IPS-15b (cell line): ENCODE measurements around the gene ENOPH1.

ENCODE experiments used
- H3K27me3 ChIP-seq: one replicate; pipeline ENCODE4 v1.6.1; 2013; ENCODE audit warnings: low read length; ENCODE audit not compliant: control insufficient read depth, insufficient read depth
- H3K36me3 ChIP-seq: one replicate; pipeline ENCODE4 v1.6.1; 2013; ENCODE audit warnings: low read length; ENCODE audit not compliant: control insufficient read depth, insufficient read depth
- H3K4me1 ChIP-seq: one replicate; pipeline ENCODE4 v1.6.1; 2013; ENCODE audit warnings: mild to moderate bottlenecking, low read length; ENCODE audit not compliant: control insufficient read depth, insufficient read depth
- H3K4me3 ChIP-seq: one replicate; pipeline ENCODE4 v1.5.1; 2013; ENCODE audit warnings: low read depth, low read length
- H3K9ac ChIP-seq: one replicate; pipeline ENCODE4 v1.6.1; 2013; ENCODE audit warnings: low read depth, mild to moderate bottlenecking, low read length
- H3K9me3 ChIP-seq: one replicate; pipeline ENCODE4 v1.6.1; 2013; ENCODE audit warnings: mild to moderate bottlenecking, low read length; ENCODE audit not compliant: control insufficient read depth, insufficient read depth

Gene ENOPH1

GRCh38 chr4:82496349-82496748 is 66.0 kb downstream of the ENOPH1 start:
- no peaks in the 10 kb centered on the region for H3K9me3 ChIP-seq
- H3K36me3 ChIP-seq = no peaks in the 10 kb centered on the region
- H3K4me1 ChIP-seq = peaks cover 11% of the 10 kb centered on the region
- no peak overlapping the region for H3K4me3 ChIP-seq
- H3K27me3 ChIP-seq = no peaks in the 10 kb centered on the region
- H3K9ac ChIP-seq = no peak overlapping the region

DNA sequence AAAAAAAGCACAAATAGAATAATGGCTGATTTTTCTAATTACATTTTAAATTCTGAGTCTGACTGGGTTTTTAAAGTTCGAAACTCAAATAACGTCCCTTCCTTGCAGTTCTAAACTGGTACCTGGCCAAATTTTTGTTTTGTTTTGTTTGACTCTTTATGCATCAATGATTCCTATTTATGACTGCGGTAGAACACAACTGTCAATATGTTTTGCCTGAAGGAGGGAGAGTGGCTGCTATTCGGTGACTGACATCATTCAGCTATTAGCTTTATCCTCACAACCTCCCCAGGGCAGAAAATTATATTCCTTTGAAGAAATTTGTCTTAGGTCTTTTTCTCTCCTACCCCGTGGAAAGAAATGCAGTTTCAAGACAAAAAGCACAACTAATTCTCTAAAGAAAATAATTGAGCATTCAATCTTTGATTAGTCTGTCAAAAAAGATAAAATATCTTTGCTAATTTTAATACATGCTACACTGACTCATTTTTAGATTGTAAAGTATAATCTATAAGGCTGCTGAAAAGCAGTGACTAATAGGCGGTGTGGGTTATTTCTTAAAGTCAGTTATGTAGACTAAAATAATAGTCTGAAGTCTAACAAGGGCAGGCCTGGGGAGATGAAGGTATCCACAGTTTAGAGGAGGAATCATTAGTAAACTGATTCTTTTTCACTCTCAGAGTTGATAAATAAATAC is 69.5 kb downstream of the ENOPH1 start:
- no peaks in the 10 kb centered on the region for H3K9me3 ChIP-seq
- H3K4me1 ChIP-seq = peaks cover 15% of the 10 kb centered on the region
- no peaks in the 10 kb centered on the region for H3K36me3 ChIP-seq
- H3K9ac ChIP-seq = no peak overlapping the region
- H3K27me3 ChIP-seq = no peaks in the 10 kb centered on the region
- H3K4me3 ChIP-seq = no peak overlapping the region

- H3K4me1 ChIP-seq = peaks cover 15% of the 10 kb centered on the region
- H3K9me3 ChIP-seq = no peaks in the 10 kb centered on the region
- H3K4me3 ChIP-seq = no peak overlapping the region
- no peak overlapping the region for H3K9ac ChIP-seq
- H3K27me3 ChIP-seq = no peaks in the 10 kb centered on the region
- no peaks in the 10 kb centered on the region for H3K36me3 ChIP-seq
Observed at GRCh38 chr4:82500435-82501153, 70.2 kb downstream of the ENOPH1 start.

DNA sequence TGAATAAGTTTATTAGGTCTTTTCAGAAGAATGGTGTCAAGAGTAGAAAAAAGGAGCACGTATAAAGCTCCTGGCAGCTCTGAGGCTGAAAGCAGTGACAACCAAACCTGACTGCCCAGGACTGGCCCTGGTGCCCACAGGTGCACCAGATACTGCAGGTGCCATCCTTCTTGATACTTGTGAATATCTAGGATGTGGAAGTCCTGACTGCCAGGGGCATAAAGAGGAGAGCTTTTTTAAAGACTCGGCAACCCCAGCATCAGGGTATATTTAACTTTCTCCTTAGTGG is 70.7 kb downstream of the ENOPH1 start:
- H3K9me3 ChIP-seq = no peaks in the 10 kb centered on the region
- H3K9ac ChIP-seq = no peak overlapping the region
- H3K4me1 ChIP-seq = peaks cover 15% of the 10 kb centered on the region
- H3K36me3 ChIP-seq = no peaks in the 10 kb centered on the region
- H3K27me3 ChIP-seq = no peaks in the 10 kb centered on the region
- H3K4me3 ChIP-seq = no peak overlapping the region

DNA sequence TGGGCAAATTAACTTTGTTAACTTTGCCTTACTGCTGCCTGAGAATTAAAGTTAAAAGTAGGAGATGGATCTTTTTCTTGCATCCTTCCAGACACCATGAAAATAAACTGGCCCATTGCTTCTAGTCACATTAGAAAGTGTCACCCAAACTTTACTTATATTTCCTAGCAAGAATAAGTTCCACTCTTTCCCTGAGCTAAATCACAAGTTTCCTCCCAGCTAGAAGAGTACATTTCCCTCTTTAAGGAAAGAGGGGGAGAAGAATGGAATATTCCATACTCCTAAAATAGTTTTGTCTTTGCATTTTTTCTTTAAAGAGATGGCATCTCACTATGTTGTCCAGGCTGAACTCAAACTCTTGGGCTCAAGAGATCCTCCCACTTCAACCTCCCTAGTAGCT is 77.6 kb downstream of the ENOPH1 start:
- Histone ChIP-seq H3K4me1 (no peaks in the 10 kb centered on the region), H3K27me3 (no peaks in the 10 kb centered on the region), H3K4me3 (no peak overlapping the region), H3K9ac (no peak overlapping the region), H3K36me3 (no peaks in the 10 kb centered on the region), H3K9me3 (no peaks in the 10 kb centered on the region)

- H3K9me3 ChIP-seq = no peaks in the 10 kb centered on the region
- H3K9ac ChIP-seq = no peak overlapping the region
- no peaks in the 10 kb centered on the region for H3K36me3 ChIP-seq
- H3K27me3 ChIP-seq = no peaks in the 10 kb centered on the region
- no peak overlapping the region for H3K4me3 ChIP-seq
- no peaks in the 10 kb centered on the region for H3K4me1 ChIP-seq
Observed at GRCh38 chr4:82508806-82509428, 78.5 kb downstream of the ENOPH1 start.

DNA sequence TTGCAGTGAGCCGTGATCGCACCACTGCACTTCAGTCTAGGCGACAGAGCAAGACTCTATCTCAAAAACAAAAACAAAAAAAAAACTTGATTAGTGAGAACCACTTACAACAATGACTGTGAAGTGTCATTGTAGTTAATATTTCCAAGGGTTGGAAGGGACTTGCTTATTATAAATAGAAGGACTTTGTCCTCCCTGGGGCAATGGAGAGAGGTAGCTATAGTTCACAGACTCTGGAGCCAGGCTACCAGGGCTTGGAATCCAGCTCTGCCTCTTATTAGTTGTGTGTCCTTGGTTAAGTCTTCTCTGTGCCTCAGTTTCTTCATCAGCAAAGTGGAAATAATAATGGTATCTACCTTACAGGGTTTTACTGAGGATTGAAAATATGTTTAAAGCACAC is 79.8 kb downstream of the ENOPH1 start:
- Histone ChIP-seq H3K36me3 (no peaks in the 10 kb centered on the region), H3K4me3 (no peak overlapping the region), H3K9ac (no peak overlapping the region), H3K4me1 (no peaks in the 10 kb centered on the region), H3K9me3 (no peaks in the 10 kb centered on the region), H3K27me3 (no peaks in the 10 kb centered on the region)
